Keratinocyte (primary cell): Measurements from ENCODE around the gene GPR152. TPM values are rescaled to one million over a fixed set of nuclear protein-coding genes. Genes with fewer than 3 reads are reported as not detected.

Source experiments
- DNase-seq: peaks from one replicate; pipeline ENCODE4 v3.0.0-alpha.2; 2011; ENCODE audit warnings: low read depth, missing footprints, low spot score
- FAIRE-seq: peaks from 2 replicates; lab custom pipeline; 2011; peaks lifted over from hg19 to GRCh38; lab: Jason Lieb, UNC
- H2AFZ ChIP-seq: 2 replicates; pipeline ENCODE4 v1.6.0; 2012; ENCODE audit warnings: low read length, control low read depth, inconsistent platforms; ENCODE audit not compliant: control insufficient read depth
- H3K27ac ChIP-seq: 2 replicates; pipeline ENCODE4 v1.5.1; 2011; ENCODE audit warnings: low read length; ENCODE audit not compliant: control insufficient read depth, insufficient read depth
- H3K27me3 ChIP-seq: 3 replicates; pipeline ENCODE4 v1.6.0; 2011; ENCODE audit warnings: low read length; ENCODE audit not compliant: control insufficient read depth, insufficient read depth; ENCODE audit errors: extremely low read depth
- H3K36me3 ChIP-seq, 2 experiments: 2 replicates in 1 of 2; 3 replicates in 1 of 2; pipeline ENCODE4 v1.5.1; 2011; ENCODE audit warnings: low read length in 2 of 2, mild to moderate bottlenecking in 1 of 2; ENCODE audit not compliant: control insufficient read depth in 2 of 2, insufficient read depth in 2 of 2; ENCODE audit errors: extremely low read depth in 1 of 2
- H3K4me1 ChIP-seq: 3 replicates; pipeline ENCODE4 v1.5.1; 2011; ENCODE audit warnings: low read length; ENCODE audit not compliant: control insufficient read depth, insufficient read depth; ENCODE audit errors: extremely low read depth
- H3K4me2 ChIP-seq: 3 replicates; pipeline ENCODE4 v1.6.0; 2011; ENCODE audit warnings: low read depth, low read length; ENCODE audit not compliant: control insufficient read depth, insufficient read depth; ENCODE audit errors: extremely low read depth
- H3K4me3 ChIP-seq, 3 experiments: fragments of 200-600 bp in 1 of 3; sonication (generic) in 1 of 3; 2 replicates in 2 of 3; 3 replicates in 1 of 3; pipeline ENCODE4 v1.5.1; 2011 to 2016; ENCODE audit warnings: low read length in 3 of 3, mild to moderate bottlenecking in 3 of 3, control low read depth in 2 of 3, inconsistent platforms in 1 of 3, low read depth in 1 of 3, mixed read lengths in 1 of 3, mixed run types in 1 of 3, moderate library complexity in 1 of 3; ENCODE audit not compliant: control insufficient read depth in 2 of 3, insufficient read depth in 2 of 3; ENCODE audit errors: extremely low read depth in 1 of 3
- H3K79me2 ChIP-seq: 2 replicates; pipeline ENCODE4 v1.6.0; 2012; ENCODE audit warnings: low read length; ENCODE audit not compliant: control insufficient read depth, insufficient read depth
- H3K9ac ChIP-seq: 3 replicates; pipeline ENCODE4 v1.6.0; 2011; ENCODE audit warnings: low read length; ENCODE audit not compliant: control insufficient read depth, insufficient read depth; ENCODE audit errors: extremely low read depth
- H3K9me1 ChIP-seq: 3 replicates; pipeline ENCODE4 v1.6.0; 2011; ENCODE audit warnings: low read length; ENCODE audit not compliant: control insufficient read depth, insufficient read depth; ENCODE audit errors: extremely low read depth
- H3K9me3 ChIP-seq: 2 replicates; pipeline ENCODE4 v1.5.1; 2012; ENCODE audit warnings: low read depth, low read length; ENCODE audit not compliant: control insufficient read depth
- H4K20me1 ChIP-seq: 3 replicates; pipeline ENCODE4 v1.6.0; 2011; ENCODE audit warnings: low read length; ENCODE audit not compliant: control insufficient read depth, insufficient read depth; ENCODE audit errors: extremely low read depth
- CTCF ChIP-seq, 3 experiments: IDR thresholded peaks in 1 of 3; conservative IDR thresholded peaks in 1 of 3; optimal IDR thresholded peaks in 1 of 3; 2 replicates in 2 of 3; 3 replicates in 1 of 3; pipeline versions ENCODE3 to v1.5.1; 2011; ENCODE audit warnings: low read length in 3 of 3, mild to moderate bottlenecking in 3 of 3, moderate library complexity in 2 of 3, control low read depth in 1 of 3, inconsistent platforms in 1 of 3; ENCODE audit not compliant: insufficient read depth in 2 of 3; ENCODE audit errors: extremely low read depth in 1 of 3
- EZH2 ChIP-seq: IDR thresholded peaks from one replicate; pipeline ENCODE4 v1.6.1; 2012; ENCODE audit warnings: inconsistent platforms, mild to moderate bottlenecking, low read length, moderate library complexity
- dilution Hi-C: fragments of 300-500 bp; cut with MboI; formaldehyde crosslinking; loops from one replicate; pipeline ENCODE4 v1.7.0; 2020; ENCODE audit warnings: low sequenced_read_pairs; ENCODE audit not compliant: extremely low pct_ligation_motif_present
- polyA plus RNA-seq, 5 experiments: library from polyadenylated mRNA; depleted of rRNA in 3 of 5; stranded (reverse) in 3 of 5; stranded (forward) in 1 of 5; unstranded in 1 of 5; fragments of >200 nt; gene quantifications; 1 replicate in 1 of 5; 2 replicates in 3 of 5; 3 replicates in 1 of 5; pipeline versions ENCODE4 v1.2.1 to v1.2.3, GENCODE V29; 2011 to 2012; ENCODE audit warnings: missing spikeins in 2 of 5, low read depth in 1 of 5, low replicate concordance in 1 of 5

Gene GPR152
- polyA plus RNA-seq, 1 donor (not counting 4 experiments of a cell fraction or from before 2014, with no cell fraction given) = not detected

- FAIRE-seq = no peak
- dilution Hi-C loops = no loop called here
These were observed 48.5 kb upstream of the GPR152 start for GRCh38 chr11:67500831-67501715.

GRCh38 chr11:67500484-67500821, 47.9 kb upstream of the GPR152 start:
- peaks cover 2% of the 10 kb centered on the region for H3K4me1 ChIP-seq
- no peaks in the 10 kb centered on the region for H3K27me3 ChIP-seq
- H3K79me2 ChIP-seq = peaks cover 8% of the 10 kb centered on the region
- DNase-seq (no peak), FAIRE-seq (no peak)
- H3K9me1 ChIP-seq = no peaks in the 10 kb centered on the region
- H3K4me3 ChIP-seq = no peak overlapping the region
- no peak overlapping the region for H3K9ac ChIP-seq
- H2AFZ ChIP-seq = no peak overlapping the region
- H3K36me3 ChIP-seq = peaks cover 9 to 22% of the 10 kb centered on the region in 2 experiments
- H3K4me2 ChIP-seq = no peak overlapping the region
- dilution Hi-C loops = no loop called here
- H3K27ac ChIP-seq = no peak overlapping the region
- H4K20me1 ChIP-seq = no peaks in the 10 kb centered on the region
- no peaks in the 10 kb centered on the region for H3K9me3 ChIP-seq
- TF ChIP-seq CTCF (optimal IDR thresholded peaks at IDR 0.05 in 1 of 3, IDR thresholded peaks at IDR 0.05 in 1 of 3, conservative IDR thresholded peaks at IDR 0.05 in 1 of 3; ENCODE audit: extremely low read depth in 1 of 3, insufficient read depth in 2 of 3, low read length in 3 of 3) (no peak), EZH2 (no peak)

More at GRCh38 chr11:67500831-67501715, 48.5 kb upstream of the GPR152 start:
- Histone ChIP-seq H3K36me3 (peaks cover 9 to 20% of the 10 kb centered on the region in 2 experiments), H3K9me1 (no peaks in the 10 kb centered on the region), H3K4me2 (no peak overlapping the region), H3K79me2 (peaks cover 8% of the 10 kb centered on the region), H3K9ac (no peak overlapping the region), H3K27ac (no peak overlapping the region), H3K27me3 (no peaks in the 10 kb centered on the region), H3K9me3 (no peaks in the 10 kb centered on the region), H4K20me1 (no peaks in the 10 kb centered on the region), H3K4me1 (peaks cover 7% of the 10 kb centered on the region), H2AFZ (no peak overlapping the region), H3K4me3 (no peak overlapping the region)
- no peak for DNase-seq
- TF ChIP-seq EZH2 = no peak
- TF ChIP-seq CTCF (optimal IDR thresholded peaks at IDR 0.05 in 1 of 3, IDR thresholded peaks at IDR 0.05 in 1 of 3, conservative IDR thresholded peaks at IDR 0.05 in 1 of 3; ENCODE audit: extremely low read depth in 1 of 3, insufficient read depth in 2 of 3, low read length in 3 of 3) = no peak
